Measurements from ENCODE around the gene HIPK2.

Gene HIPK2

GRCh38 chr7:139782932-139783331, 5.1 kb upstream of the HIPK2 start:
- peak in 2 of 3 donors; percentile 21 to 29 for DNase-seq

- peak; percentile 54 to 80 (median 68) for DNase-seq
These were observed 486 bp downstream of the HIPK2 start for GRCh38 chr7:139777133-139777891.

- DNase-seq, result peak; percentile 55 to 65 (median 65)
These were observed 1.2 kb downstream of the HIPK2 start for GRCh38 chr7:139776486-139777132.

GRCh38 chr7:139775829-139776266, 1.9 kb downstream of the HIPK2 start:
- DNase-seq, result peak; percentile 88 to 90 (median 88)

GRCh38 chr7:139774376-139774775, 3.4 kb downstream of the HIPK2 start:
- DNase-seq, result peak in 2 of 3 donors; percentile 59 to 65

- peak in 2 of 3 donors; percentile 20 to 24 for DNase-seq
These were observed 4.4 kb downstream of the HIPK2 start for GRCh38 chr7:139773371-139773770.

- DNase-seq, result peak; percentile 69 to 82 (median 79)
These were observed 4.9 kb downstream of the HIPK2 start for GRCh38 chr7:139772873-139773272.

GRCh38 chr7:139772115-139772514, 5.7 kb downstream of the HIPK2 start:
- peak; percentile 15 to 43 (median 20) for DNase-seq

- DNase-seq, result peak; percentile 73 to 92 (median 87)
These were observed 6.5 kb downstream of the HIPK2 start for GRCh38 chr7:139771001-139771956.

GRCh38 chr7:139769761-139770160, 8.0 kb downstream of the HIPK2 start:
- no peak for DNase-seq

- DNase-seq, result no peak
These were observed 8.7 kb downstream of the HIPK2 start for GRCh38 chr7:139769066-139769465.

- no peak for DNase-seq
These were observed 9.5 kb downstream of the HIPK2 start for GRCh38 chr7:139768249-139768824.

GRCh38 chr7:139767561-139767982, 10.2 kb downstream of the HIPK2 start:
- no peak for DNase-seq

- DNase-seq, result no peak
These were observed 12.7 kb downstream of the HIPK2 start for GRCh38 chr7:139765143-139765542.

GRCh38 chr7:139763330-139763729, 14.5 kb downstream of the HIPK2 start:
- DNase-seq, result no peak

- DNase-seq, result no peak
These were observed 14.9 kb downstream of the HIPK2 start for GRCh38 chr7:139762886-139763285.

- no peak for DNase-seq
These were observed 19.4 kb downstream of the HIPK2 start for GRCh38 chr7:139758388-139758787.

GRCh38 chr7:139757968-139758367, 19.8 kb downstream of the HIPK2 start:
- DNase-seq, result no peak

GRCh38 chr7:139753693-139754111, 24.1 kb downstream of the HIPK2 start:
- no peak for DNase-seq

GRCh38 chr7:139753081-139753692, 24.6 kb downstream of the HIPK2 start:
- no peak for DNase-seq

GRCh38 chr7:139752604-139753003, 25.2 kb downstream of the HIPK2 start:
- DNase-seq, result peak; percentile 50 to 54 (median 50)

GRCh38 chr7:139752148-139752547, 25.6 kb downstream of the HIPK2 start:
- no peak for DNase-seq
